Spinal cord (tissue), 10 donors: ENCODE measurements around the gene PIK3R5. TPM values are rescaled to one million over a fixed set of nuclear protein-coding genes. Genes with fewer than 3 reads are reported as not detected.

Experiments used
- DNase-seq, 6 donors: peaks; one replicate each; pipeline versions ENCODE4 v3.0.0 to v3.0.0-alpha.2; 2013 to 2015; ENCODE audit warnings: low spot score in 6 of 6, low read depth in 4 of 6
- H3K27ac ChIP-seq: one replicate; pipeline ENCODE4 v1.5.1; 2013; ENCODE audit warnings: low read depth, low read length, control low read depth
- H3K27me3 ChIP-seq: one replicate; pipeline ENCODE4 v1.6.1; 2013; ENCODE audit warnings: low read length; ENCODE audit not compliant: control insufficient read depth, insufficient read depth
- H3K36me3 ChIP-seq: one replicate; pipeline ENCODE4 v1.6.1; 2013; ENCODE audit warnings: low read length; ENCODE audit not compliant: control insufficient read depth, insufficient read depth
- H3K4me1 ChIP-seq: one replicate; pipeline ENCODE4 v1.6.1; 2013; ENCODE audit warnings: low read length; ENCODE audit not compliant: control insufficient read depth, insufficient read depth
- H3K4me3 ChIP-seq: one replicate; pipeline ENCODE4 v1.5.1; 2013; ENCODE audit warnings: low read depth, low read length, control low read depth
- H3K9me3 ChIP-seq: one replicate; pipeline ENCODE4 v1.6.1; 2013; ENCODE audit warnings: low read length; ENCODE audit not compliant: control insufficient read depth, insufficient read depth
- WGBS: methylation state at CpG from one replicate; pipeline ENCODE4 v1.1.5; 2013; ENCODE audit warnings: missing lambda C conversion rate; ENCODE audit not compliant: insufficient coverage; 5-methylcytosine and 5-hydroxymethylcytosine counted together
- long read RNA-seq, 4 donors: transcript quantifications; one replicate each; lab custom pipeline, GENCODE V29; 2026
- polyA plus RNA-seq, 2 donors: library from polyadenylated mRNA; unstranded; fragments of 120-200 nt; gene quantifications; one replicate each; pipeline ENCODE4 v1.2.1, GENCODE V29; 2013; ENCODE audit not compliant: insufficient read length in 2 of 2
- total RNA-seq, 2 donors: library from RNA; depleted of rRNA in 1 of 2; stranded (reverse); fragments of 120-200 nt in 1 of 2; fragments of >200 nt in 1 of 2; gene quantifications; one replicate each; pipeline versions ENCODE4 v1.2.3 to v1.2.4, GENCODE V29; 2013 to 2014
- donor health status: healthy.

The PIK3R5 gene, protein sequence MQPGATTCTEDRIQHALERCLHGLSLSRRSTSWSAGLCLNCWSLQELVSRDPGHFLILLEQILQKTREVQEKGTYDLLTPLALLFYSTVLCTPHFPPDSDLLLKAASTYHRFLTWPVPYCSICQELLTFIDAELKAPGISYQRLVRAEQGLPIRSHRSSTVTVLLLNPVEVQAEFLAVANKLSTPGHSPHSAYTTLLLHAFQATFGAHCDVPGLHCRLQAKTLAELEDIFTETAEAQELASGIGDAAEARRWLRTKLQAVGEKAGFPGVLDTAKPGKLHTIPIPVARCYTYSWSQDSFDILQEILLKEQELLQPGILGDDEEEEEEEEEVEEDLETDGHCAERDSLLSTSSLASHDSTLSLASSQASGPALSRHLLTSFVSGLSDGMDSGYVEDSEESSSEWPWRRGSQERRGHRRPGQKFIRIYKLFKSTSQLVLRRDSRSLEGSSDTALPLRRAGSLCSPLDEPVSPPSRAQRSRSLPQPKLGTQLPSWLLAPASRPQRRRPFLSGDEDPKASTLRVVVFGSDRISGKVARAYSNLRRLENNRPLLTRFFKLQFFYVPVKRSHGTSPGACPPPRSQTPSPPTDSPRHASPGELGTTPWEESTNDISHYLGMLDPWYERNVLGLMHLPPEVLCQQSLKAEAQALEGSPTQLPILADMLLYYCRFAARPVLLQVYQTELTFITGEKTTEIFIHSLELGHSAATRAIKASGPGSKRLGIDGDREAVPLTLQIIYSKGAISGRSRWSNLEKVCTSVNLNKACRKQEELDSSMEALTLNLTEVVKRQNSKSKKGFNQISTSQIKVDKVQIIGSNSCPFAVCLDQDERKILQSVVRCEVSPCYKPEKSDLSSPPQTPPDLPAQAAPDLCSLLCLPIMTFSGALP
- 1 to 10 TPM; 2.5 to 3.3 TPM for total RNA-seq
- polyA plus RNA-seq: 1 to 10 TPM; 2.6 to 2.7 TPM
- long read RNA-seq, donor 1: 0 reads
- long read RNA-seq, donor 2: 0 reads
- long read RNA-seq, donor 3: 0 reads
- long read RNA-seq, donor 4: 0 reads

DNA sequence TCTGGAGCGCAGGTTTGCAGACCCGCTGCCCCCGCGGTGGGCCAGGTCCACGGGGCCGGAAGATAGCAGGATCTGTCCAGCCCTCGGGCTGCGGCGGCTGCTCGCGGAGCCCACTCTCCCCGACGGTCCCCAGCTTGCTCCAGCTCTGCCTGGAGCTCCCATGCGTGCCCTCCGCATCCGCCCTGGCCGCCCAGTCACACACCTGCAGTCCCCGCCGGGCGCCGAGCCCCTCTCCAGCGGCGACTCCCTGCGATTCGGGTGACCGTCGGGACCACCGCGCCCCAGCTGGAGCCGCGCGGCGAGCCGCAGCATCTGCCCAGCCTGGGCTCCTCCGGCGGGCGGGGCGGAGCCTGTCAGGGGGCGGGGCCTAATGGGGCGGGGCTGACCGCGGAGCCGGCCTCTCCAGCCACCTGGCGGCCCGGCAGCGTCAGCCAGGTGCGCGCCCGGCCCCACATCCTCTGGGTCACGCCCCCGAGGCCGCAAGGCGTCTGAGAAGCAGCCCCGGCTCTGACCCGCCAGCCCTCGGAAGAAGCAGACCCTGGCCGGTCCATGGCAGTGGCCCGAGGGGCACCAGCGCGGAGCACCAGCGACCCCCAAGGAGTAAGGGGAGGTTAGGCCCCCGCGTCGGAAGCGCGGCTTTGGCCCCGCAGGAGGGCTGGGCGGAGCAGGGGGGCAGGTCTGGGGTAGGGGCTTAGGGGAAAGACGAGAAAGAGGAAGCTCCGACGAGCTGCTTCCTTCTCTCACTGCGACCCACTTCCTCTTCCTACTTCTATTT is at the start of gene PIK3R5:
PIK3R5 (minus strand) TSS at position 314 of the 775 bp plus-strand sequence. CDS start 54,213 bp downstream, outside the sequence.
- H3K4me1 ChIP-seq: peaks cover 9% of the 10 kb centered on the region
- peaks cover 39% of the 10 kb centered on the region for H3K27me3 ChIP-seq
- H3K9me3 ChIP-seq: no peaks in the 10 kb centered on the region
- H3K36me3 ChIP-seq: no peaks in the 10 kb centered on the region
- 2% methylated on average over 61 of the region's 72 CpGs for WGBS
- DNase-seq: peak in 1 of 6 donors; percentile 14
- H3K4me3 ChIP-seq: no peak within 1 kb of the TSS
- no peak within 1 kb of the TSS for H3K27ac ChIP-seq

DNA sequence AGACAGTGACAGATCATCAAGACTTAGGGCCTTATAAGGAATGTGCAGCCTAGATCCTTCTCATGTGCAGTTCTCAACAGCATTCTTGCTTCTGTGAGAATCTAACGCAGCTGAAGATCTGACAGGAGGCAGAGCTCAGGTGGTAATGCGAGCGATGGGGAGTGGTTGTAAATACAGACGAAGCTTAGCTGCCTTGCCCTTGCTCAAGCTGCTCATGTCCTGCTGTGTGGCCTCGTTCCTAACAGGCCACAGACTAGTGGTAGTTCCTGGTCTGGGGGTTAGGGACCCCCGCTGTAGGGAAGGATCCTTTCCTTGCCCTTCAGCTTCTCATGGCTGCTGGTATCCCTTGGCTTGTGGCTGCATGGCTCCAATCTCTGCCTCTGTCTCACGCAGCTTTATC is 45.5 kb upstream of the PIK3R5 start:
- H3K4me1 ChIP-seq: peaks cover 3% of the 10 kb centered on the region
- no peak for DNase-seq
- no peaks in the 10 kb centered on the region for H3K36me3 ChIP-seq
- no peaks in the 10 kb centered on the region for H3K9me3 ChIP-seq
- no peaks in the 10 kb centered on the region for H3K27me3 ChIP-seq
- H3K27ac ChIP-seq: no peak overlapping the region
- H3K4me3 ChIP-seq: no peak overlapping the region
- 95% methylated on average over 6 of the region's 7 CpGs for WGBS

DNA sequence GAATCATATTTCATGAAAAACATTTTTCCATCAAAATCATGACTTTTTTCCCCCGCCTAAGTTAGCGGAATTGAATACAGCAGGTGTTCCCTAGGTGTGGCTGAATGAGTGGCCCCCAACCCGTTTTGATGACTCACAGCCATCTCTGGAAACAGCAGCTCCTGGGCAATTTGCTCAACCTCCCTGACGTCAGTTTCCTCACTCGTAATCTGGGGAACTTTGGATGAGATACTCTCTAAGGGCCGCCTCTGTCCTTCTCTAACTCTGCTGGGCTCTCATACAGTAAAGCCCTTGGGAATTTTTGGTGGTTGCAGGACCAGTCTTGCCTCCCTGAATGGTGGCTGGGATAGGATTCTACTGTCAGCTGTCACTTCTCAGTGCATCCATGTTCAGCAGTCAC is 44.2 kb upstream of the PIK3R5 start:
- H3K9me3 ChIP-seq: no peaks in the 10 kb centered on the region
- WGBS: 47% methylated on average over 2 of the region's 6 CpGs
- DNase-seq: no peak
- no peaks in the 10 kb centered on the region for H3K36me3 ChIP-seq
- no peak overlapping the region for H3K27ac ChIP-seq
- no peak overlapping the region for H3K4me3 ChIP-seq
- peaks cover 12% of the 10 kb centered on the region for H3K27me3 ChIP-seq
- H3K4me1 ChIP-seq: peaks cover 15% of the 10 kb centered on the region

DNA sequence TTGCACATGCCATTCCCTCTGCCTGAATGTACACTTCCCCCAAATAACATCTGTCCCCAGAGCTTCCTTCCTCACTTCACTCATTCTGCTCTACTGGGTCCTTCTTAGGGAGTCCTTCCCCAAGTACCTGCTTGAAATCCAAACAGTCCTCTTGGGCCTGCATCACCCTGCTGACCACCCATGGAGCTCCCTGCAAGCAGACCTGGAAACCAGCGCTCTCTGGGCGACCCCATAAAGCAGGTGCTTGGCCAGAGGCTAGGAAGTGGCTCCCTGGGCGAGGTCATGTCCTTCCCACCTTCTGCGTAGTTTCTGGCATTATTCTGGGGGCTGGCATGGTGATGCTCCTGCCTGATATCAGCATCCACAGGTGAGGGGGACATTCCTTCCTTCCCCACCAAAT is 43.6 kb upstream of the PIK3R5 start:
- H3K27me3 ChIP-seq: peaks cover 18% of the 10 kb centered on the region
- no peaks in the 10 kb centered on the region for H3K36me3 ChIP-seq
- DNase-seq: no peak
- H3K9me3 ChIP-seq: no peaks in the 10 kb centered on the region
- no peak overlapping the region for H3K4me3 ChIP-seq
- 92% methylated on average over 3 of the region's 4 CpGs for WGBS
- peaks cover 21% of the 10 kb centered on the region for H3K4me1 ChIP-seq
- H3K27ac ChIP-seq: no peak overlapping the region

DNA sequence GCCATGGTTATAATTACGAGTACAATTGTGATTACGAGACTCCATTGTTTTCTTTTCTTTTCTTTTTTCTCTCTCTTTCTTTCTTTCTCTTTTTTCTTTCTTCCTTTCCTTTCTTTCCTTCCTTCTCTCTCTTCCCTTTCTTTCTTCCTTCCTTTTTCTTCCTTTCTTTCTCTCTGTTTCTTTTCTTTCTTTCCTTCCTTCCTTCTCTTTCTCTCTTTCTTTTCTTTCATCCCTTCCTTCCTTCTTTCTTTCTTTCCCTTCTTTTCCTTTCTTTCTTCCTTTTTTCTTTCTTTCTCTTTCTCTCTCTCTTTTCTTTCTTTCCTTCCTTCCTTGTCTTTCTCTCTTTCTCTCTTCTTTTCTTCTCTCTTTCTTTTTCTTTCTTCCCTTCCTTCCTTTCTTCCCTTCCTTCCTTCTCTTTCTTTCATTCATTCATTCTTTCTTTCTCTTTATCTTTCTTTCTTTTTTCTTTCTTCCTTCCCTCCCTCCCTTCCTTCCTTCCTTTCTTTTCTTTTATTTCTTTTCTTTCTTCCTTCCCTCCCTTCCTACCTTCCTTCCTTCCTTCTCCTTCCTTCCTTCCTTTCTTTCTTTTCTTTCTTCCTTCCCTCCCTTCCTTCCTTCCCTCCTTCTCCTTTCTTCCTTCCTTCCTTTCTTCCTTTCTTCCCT is 41.7 kb upstream of the PIK3R5 start:
- no peak overlapping the region for H3K4me3 ChIP-seq
- H3K4me1 ChIP-seq: peaks cover 34% of the 10 kb centered on the region
- WGBS: 93% methylated on average over 2 of the region's 2 CpGs
- no peaks in the 10 kb centered on the region for H3K9me3 ChIP-seq
- H3K36me3 ChIP-seq: no peaks in the 10 kb centered on the region
- H3K27ac ChIP-seq: no peak overlapping the region
- no peak for DNase-seq
- peaks cover 30% of the 10 kb centered on the region for H3K27me3 ChIP-seq

DNA sequence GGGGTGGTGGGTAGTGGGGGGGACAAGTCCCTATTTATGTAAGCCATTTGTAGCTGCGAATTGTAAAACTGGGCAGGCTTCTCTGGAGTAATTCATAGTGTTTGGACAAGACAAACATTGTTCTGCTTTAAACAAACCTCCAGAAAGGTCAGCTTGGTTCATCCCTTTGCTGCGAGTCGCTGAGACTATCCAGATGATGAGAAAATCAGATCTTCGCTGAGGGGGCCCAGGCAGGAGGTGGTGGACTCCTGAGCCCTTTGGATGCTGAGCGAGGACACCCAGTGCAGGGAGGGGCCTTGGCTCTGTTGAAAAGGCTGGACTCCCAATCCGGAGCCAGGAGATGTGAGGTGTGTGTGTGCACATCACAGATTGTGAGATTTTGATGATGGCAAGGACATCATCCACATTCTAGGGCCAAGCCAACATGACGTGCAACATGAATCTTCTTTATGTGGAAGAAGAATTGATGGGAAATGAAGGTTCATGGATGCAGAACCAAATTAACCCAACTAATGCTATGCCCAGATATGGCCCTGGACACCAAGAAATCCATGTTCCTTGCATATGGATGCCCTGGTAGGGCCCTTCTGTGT is 40.8 kb upstream of the PIK3R5 start:
- WGBS: 55% methylated on average over 5 of the region's 7 CpGs
- Histone ChIP-seq H3K27me3 (peaks cover 31% of the 10 kb centered on the region), H3K36me3 (no peaks in the 10 kb centered on the region), H3K9me3 (no peaks in the 10 kb centered on the region), H3K27ac (no peak overlapping the region), H3K4me1 (peaks cover 35% of the 10 kb centered on the region), H3K4me3 (no peak overlapping the region)
- no peak for DNase-seq

DNA sequence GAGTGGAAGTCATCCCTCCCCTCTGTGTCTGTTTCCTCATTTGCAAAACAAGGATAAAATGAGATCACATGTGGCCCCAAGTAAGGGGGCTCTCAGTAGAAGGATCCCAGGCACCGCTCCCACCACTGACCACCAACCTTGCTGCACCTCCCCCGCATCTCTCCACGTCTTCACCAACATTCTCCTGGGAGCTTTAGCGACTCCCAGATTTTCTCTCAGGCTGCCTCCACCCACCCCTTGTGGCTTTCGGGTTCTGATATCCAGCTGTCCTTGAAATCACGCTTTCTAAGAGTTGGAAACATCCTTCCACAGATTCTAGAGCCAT is 39.4 kb upstream of the PIK3R5 start:
- Histone ChIP-seq H3K4me3 (no peak overlapping the region), H3K4me1 (peaks cover 35% of the 10 kb centered on the region), H3K27me3 (peaks cover 31% of the 10 kb centered on the region), H3K27ac (no peak overlapping the region), H3K9me3 (peaks cover 2% of the 10 kb centered on the region), H3K36me3 (no peaks in the 10 kb centered on the region)
- no peak for DNase-seq
- WGBS: 67% methylated on average over 4 of the region's 6 CpGs

DNA sequence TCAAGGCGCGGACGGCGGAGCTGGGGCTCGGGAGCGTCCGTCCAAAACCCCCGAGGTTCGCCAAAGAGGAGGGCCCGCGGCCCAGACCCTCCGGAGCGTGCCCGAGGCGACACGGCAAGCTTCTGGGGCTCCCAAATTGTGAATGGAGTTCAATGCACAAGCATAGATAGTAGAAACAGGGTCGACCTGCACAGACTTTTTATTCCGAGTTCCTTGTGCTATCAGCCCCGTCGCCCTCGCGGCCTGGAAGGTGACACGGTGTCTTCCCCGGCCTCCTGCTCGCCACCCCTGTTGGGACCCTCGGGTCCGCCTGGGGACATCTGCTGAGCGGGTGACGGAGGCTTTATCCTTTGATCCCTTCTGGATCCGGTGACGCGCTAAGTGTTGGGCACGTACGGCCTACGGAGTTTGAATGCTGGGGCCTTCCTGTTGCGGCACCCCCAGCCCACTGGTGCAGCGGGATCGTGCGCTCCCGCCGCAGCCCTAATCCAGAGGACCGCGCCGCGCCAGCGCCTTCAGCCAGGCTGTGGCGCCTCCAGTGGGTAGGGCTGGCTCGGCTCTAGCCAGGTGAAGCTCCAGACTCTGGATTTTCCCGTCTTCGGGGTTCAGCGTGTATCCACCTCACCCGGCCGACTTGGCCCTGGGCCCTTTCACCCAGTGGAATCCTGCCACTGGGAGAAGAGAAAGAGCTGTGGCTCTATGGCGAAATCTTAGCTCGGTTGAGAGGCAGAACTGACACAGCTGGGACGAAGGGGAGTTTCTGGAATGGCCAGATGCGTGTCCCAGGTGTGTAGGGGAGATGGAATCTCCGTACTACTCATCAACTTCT is 38.8 kb upstream of the PIK3R5 start:
- Histone ChIP-seq H3K27me3 (peaks cover 31% of the 10 kb centered on the region), H3K36me3 (no peaks in the 10 kb centered on the region), H3K27ac (peak overlapping the region; percentile 73), H3K4me1 (peaks cover 35% of the 10 kb centered on the region), H3K9me3 (peaks cover 2% of the 10 kb centered on the region), H3K4me3 (peak overlapping the region; percentile 31)
- peak in 1 of 6 donors; percentile 16 for DNase-seq
- 19% methylated on average over 54 of the region's 58 CpGs for WGBS
